Measurements from ENCODE around the gene FHIT.

The FHIT gene

GRCh38 chr3:59772416-59773408, 1478.5 kb downstream of the FHIT start:
- in situ Hi-C loops (cut with MboI; ENCODE audit: low sequenced_read_pairs) = no loop called here

GRCh38 chr3:59771768-59772181, 1479.5 kb downstream of the FHIT start:
- in situ Hi-C loops (cut with MboI; ENCODE audit: low sequenced_read_pairs) = no loop called here

DNA sequence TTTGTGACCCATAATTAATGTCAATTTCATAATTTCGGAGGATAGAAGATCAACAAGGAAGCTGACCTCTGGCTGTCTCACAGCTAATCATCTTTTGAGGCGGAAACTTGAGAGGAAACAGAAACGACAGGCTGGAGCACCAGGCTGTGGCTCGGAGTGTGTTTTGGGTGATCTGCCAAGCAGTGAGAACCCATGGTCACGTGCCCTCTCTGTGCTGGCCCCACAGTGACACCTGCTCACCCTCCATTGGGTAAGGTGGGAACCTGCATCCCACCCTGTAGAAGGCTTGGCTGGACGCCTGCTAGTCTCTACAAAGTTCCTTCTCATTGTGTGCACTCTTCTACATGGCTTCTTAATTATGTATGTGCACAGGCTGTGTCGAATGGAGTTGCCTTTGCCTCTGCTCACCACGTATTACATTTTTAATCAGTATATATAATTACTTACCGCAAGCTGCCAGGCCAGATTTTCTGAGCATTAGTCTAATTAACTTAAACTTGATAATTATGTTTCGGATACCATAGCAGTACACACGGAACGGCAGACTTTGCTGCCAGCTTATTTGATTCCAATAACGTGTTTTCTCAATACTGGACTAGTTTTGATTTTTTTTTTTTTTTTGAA, 1482.0 kb downstream of the FHIT start:
- in situ Hi-C loops (cut with MboI; ENCODE audit: low sequenced_read_pairs) = no loop called here

GRCh38 chr3:59766200-59766872, 1484.9 kb downstream of the FHIT start:
- in situ Hi-C loops (cut with MboI; ENCODE audit: low sequenced_read_pairs) = no loop called here

DNA sequence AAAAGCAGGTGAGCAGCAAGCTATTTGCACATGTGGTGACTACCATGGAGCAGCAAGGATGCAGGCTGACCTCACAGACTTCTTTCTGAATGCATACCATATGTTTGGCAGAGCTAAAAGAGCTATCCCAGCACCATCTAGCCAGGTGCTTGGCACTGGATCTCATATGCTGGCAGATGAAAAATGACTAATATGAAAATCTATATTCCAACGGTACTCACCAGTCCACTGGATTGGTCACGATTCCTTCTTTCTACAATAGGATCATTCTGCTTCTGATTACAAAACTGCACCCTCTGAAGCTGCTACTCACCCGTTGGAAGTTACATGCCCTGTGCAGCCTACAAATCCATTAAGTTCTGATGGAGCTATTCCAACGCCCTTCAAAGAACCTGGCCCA, 1487.1 kb downstream of the FHIT start:
- in situ Hi-C loops (cut with MboI; ENCODE audit: low sequenced_read_pairs) = no loop called here

GRCh38 chr3:59762941-59763340, 1488.3 kb downstream of the FHIT start:
- in situ Hi-C loops (cut with MboI; ENCODE audit: low sequenced_read_pairs) = no loop called here

DNA sequence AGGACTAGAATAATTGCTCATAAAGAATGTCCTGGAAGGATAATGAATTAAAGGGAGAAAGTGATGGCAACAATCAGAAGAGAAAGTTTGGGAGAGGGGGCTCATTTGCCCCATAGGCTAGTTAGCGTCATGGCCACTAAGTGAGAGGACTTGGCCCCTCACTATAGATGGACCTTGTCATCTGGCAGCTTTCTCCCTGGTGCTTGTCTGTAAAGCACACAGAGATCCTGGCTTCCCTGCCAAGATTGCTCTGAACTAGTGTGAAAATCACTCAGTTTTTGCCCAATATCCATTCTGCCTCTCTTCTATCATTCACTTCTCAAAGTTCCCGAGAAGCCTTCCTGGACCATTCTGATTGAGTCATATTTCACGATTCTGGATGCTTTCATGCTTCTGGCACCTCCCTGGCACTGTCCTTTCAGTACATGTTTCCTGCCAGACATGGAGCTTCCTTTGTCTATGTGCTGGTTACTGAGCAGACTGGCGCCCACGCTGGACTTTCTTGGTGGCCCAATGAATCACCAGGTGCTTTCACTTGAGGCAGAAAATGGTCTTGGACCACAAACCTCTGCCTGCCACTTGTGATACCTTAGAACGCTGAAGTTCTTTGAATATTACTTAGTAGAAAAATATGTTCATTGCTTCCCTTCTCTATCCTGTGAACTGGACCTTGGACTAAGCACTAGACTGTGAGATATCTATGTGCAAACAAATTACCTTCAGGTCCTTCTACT, 1491.8 kb downstream of the FHIT start:
- in situ Hi-C loops (cut with MboI; ENCODE audit: low sequenced_read_pairs) = no loop called here

DNA sequence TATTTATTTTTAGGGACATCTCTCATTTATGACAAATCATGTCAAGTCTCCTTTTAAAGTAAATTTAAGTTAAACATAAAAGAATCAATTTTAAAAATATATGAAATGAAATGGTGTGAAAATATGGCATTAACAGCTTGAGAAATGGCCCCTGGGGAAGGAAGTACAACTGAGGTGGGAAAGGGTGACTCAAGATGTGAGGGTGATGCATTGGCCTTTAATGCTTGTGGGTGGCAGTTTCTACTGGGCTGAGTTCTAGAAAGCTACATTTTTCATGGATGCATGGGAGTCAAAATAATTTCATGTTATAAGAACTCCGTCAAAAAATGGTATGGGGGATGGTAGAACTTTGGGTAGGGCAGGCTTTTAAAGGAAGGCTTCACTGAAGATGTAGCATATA, 1492.6 kb downstream of the FHIT start:
- in situ Hi-C loops (cut with MboI; ENCODE audit: low sequenced_read_pairs) = no loop called here

- in situ Hi-C loops (cut with MboI; ENCODE audit: low sequenced_read_pairs) = no loop called here
Observed at GRCh38 chr3:59756934-59757333, 1494.3 kb downstream of the FHIT start.

DNA sequence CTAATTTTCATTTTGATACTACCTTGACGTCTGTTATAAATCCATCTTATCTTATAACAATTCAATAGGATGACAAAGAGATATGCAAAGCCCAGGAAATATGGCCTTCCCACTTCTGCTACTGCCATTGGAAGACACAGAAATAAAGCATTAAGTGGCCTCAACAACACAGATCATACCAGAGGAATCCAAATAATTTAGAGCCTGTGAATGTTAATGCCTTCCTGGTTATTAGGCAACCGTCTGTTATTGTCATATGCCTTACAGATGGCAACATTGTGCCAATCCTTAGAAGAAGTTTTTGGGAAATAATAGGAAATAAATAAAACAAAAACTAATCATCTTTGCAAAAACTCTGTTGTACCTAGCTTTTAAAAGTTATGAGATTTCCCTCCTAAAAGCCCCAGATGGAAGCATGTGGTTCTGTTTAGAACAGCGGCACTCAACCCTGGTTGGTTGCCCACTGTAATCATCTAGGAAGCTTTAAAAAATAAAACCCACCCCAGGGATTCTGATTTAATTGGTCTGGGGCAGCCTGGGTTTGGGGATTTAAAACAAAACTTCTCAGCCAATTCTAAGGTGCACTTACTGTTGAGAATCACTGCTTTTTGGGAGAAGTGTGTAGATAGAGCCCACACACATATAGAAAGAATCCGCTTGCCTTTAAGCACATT, 1496.7 kb downstream of the FHIT start:
- in situ Hi-C loops (cut with MboI; ENCODE audit: low sequenced_read_pairs) = no loop called here

DNA sequence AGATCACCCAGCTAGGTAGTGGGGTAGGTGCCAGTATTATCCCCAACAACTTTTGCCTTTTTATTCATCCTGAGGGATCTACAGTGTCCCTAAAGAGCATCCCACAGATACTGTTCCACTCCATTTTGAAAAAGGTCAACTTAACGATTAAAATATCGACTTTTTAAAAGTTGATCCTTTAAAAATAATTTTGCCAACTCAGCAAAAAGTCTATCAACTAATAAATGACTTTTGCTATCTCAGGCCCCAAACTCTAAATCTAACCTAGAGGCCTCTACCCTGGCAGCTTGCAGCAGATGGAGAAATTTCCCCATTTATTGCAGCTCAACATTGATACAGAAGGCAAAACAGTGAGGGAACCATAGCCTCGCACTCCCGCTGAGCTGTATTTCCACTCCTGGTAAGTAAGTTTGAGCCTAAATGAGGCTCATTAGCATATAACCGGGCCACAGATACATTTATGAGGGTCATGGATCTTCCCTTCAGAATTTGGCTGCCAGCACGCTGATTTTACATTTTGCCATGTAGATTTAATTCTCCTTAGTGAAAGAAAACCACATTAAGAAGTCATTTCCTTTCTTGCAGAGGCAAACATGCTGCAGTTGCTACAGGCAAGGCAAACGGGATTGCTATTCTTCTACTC, 1497.3 kb downstream of the FHIT start:
- in situ Hi-C loops (cut with MboI; ENCODE audit: low sequenced_read_pairs) = no loop called here

GRCh38 chr3:59752925-59753324, 1498.3 kb downstream of the FHIT start:
- in situ Hi-C loops (cut with MboI; ENCODE audit: low sequenced_read_pairs) = no loop called here

DNA sequence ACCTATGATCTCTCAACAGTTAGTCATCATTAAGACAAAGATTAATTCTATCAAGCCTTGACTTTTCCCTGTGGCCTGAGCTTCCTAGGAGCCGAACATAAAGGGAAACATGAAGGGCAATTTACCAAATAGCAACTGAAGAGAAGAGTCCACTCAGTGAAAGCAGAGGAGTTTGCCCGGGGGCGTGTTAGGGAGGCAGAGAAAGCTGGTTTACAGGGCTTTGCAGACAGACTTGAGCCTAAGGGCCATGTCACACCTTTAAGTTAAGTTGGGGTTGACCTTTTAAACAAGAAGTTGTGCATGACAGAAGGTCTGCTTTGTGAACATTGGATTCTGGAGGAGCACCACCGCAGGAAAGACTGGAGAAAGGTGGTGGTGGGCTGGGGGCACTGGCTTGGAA, 1499.6 kb downstream of the FHIT start:
- in situ Hi-C loops (cut with MboI; ENCODE audit: low sequenced_read_pairs) = no loop called here

- in situ Hi-C loops (cut with MboI; ENCODE audit: low sequenced_read_pairs) = no loop called here
Observed at GRCh38 chr3:59750391-59750790, 1500.9 kb downstream of the FHIT start.

- in situ Hi-C loops (cut with MboI; ENCODE audit: low sequenced_read_pairs) = no loop called here
Observed at GRCh38 chr3:59749291-59749690, 1502.0 kb downstream of the FHIT start.

GRCh38 chr3:59746585-59746984, 1504.7 kb downstream of the FHIT start:
- in situ Hi-C loops (cut with MboI; ENCODE audit: low sequenced_read_pairs) = no loop called here

DNA sequence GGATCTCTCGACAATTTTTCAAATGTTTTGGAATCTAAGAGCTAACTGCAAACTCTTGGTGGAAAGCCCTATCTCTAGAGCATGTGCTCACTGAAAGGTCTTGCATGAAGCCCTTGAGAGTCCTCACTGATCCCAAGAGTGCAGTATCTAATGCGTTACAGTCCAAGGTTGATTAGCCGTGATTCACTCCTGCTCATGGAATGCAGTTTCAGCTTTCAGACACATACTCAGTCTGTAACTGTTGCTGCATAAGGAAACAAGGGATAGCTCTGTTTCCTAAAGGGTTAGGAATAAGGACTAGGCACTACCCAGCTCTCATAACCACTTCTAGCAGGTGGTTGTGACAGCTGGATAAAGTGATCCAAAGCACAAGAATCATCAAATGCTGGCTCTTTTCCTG, 1514.0 kb downstream of the FHIT start:
- in situ Hi-C loops (cut with MboI; ENCODE audit: low sequenced_read_pairs) = no loop called here

GRCh38 chr3:59734061-59734460, 1517.2 kb downstream of the FHIT start:
- in situ Hi-C loops (cut with MboI; ENCODE audit: low sequenced_read_pairs) = no loop called here

DNA sequence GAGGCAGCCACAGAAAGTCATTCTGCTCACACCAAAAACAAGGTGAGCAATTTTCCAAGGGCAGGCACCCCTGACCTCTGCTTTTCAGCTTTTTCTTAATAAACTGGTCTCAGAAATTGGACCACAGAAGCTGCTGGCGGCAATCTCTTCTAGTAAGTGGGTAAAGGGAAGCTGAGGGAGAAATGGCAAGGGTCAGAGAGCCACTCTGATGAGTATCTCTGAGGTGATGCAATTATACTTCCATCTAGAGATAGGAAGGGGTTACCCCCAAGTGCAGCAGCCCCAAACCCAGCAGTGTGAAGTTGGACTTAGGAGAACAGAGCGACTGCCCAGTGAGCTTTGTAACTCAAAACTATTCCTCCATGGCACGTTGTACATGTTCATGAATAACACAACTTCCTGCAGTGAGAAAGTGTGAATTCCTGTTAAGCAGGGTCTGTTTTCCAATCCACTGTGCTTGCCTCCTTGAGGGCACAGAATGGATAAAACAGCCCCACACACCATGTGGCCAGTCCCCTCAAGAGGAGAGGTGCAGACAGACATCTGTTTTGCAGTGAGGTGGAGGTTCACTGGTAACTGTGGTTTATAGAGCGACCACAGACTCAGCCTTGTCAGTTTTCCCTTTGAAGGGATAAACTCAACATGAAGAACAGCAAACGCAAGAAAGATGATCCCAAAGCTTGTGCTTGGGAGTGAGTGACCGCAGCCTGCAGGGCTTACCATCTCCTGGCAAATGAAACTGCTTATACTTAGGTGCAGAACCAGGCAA, 1518.0 kb downstream of the FHIT start:
- in situ Hi-C loops (cut with MboI; ENCODE audit: low sequenced_read_pairs) = no loop called here

All from HL-60/S4 treated with retinoic acid at 250 ng/mL for 4 days and 3 days (cell line).